NCI-H1092 treated with DMSO at 0.1 percent for 48 hours (cell line): ENCODE results near the gene FGD5.
A peak's percentile ranks its signal among the peaks of the same experiment; 100 is the strongest.

Experiments used
- DNase-seq: peaks from one replicate; lab custom pipeline; 2025; lab: John Stamatoyannopoulos, UW

Gene FGD5, protein sequence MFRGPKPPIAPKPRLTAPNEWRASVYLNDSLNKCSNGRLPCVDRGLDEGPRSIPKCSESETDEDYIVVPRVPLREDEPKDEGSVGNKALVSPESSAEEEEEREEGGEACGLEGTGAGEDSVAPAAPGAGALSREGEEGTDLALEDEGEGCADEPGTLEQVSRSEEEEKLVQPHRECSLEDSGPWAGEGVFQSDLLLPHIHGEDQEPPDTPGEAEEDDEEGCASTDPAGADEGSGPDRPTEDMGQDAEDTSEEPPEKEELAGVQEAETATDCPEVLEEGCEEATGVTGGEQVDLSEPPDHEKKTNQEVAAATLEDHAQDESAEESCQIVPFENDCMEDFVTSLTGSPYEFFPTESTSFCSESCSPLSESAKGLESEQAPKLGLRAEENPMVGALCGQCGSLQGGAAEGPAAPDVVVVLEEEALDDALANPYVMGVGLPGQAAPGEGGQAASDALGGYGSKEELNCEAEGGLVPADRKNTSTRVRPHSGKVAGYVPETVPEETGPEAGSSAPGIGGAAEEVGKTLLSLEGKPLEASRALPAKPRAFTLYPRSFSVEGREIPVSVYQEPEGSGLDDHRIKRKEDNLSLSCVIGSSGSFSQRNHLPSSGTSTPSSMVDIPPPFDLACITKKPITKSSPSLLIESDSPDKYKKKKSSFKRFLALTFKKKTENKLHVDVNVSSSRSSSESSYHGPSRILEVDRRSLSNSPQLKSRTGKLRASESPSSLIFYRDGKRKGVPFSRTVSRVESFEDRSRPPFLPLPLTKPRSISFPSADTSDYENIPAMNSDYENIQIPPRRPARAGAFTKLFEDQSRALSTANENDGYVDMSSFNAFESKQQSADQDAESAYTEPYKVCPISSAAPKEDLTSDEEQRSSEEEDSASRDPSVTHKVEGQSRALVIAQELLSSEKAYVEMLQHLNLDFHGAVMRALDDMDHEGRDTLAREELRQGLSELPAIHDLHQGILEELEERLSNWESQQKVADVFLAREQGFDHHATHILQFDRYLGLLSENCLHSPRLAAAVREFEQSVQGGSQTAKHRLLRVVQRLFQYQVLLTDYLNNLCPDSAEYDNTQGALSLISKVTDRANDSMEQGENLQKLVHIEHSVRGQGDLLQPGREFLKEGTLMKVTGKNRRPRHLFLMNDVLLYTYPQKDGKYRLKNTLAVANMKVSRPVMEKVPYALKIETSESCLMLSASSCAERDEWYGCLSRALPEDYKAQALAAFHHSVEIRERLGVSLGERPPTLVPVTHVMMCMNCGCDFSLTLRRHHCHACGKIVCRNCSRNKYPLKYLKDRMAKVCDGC (N-terminal part only)

DNA sequence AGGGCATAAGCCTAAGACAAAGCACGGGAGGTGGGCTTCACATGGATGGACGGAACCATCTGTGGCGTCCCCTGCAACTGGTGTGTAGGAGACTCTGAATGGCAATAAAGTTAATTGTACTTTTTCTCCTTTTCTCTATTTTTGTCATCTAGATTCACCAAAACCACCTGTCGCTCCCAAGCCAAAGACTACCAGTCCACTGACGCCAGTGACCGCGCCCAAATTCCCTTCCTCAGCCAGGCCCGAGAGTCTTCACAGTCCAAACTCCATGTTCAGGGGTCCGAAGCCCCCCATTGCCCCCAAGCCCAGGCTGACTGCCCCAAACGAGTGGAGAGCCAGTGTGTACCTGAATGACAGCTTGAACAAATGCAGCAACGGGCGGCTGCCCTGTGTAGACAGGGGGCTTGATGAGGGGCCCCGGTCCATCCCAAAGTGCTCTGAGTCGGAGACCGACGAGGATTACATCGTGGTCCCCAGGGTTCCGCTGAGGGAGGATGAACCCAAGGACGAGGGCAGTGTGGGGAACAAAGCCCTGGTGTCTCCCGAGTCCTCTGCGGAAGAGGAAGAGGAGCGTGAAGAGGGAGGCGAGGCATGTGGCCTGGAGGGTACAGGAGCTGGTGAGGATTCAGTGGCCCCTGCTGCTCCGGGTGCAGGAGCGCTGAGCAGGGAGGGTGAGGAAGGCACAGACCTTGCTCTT, at the start of gene FGD5:
Gene FGD5, plus strand, starts transcription at position 159 of the 697 bp plus-strand sequence. Its CDS starts 110 bp downstream, at position 269.
- DNase-seq: no peak

DNA sequence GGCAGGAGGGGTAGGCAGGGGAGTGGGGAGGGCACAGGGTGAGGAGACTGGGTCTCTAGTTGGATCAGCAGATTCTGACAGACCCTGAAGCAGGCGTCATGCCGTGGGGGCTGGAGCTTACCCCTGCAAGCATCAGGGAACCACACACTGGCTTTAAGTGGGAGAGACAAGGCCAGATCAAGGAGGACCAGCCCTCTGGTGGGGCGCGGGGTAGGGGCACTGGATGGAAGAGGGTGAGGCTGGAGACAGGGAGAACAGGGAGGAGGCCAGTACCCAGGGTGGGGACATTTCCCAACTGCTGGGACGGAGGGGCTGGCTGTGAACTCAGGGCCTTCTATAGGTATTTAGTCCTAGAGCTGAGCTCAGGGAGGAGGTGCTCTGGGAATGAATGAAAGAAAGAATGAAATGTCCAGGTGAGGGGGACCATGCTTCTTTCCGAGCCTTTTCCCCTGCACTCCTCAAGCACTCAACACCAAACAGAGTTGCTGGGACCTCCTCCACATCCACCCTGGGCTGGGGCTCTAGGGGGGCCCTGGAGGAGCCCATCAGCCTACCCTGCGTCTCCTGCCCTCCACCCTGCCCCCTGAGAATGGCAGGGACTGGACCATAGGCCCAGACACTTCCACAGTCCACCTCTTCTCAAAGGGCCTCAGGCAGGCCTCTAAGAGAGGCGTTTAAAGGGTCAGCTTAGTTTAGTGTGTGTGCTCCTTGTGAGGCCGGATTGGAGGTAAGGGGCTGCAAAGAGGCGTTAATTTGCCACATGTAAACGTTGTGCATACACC, 49.0 kb upstream of the FGD5 start:
- DNase-seq: no peak

DNA sequence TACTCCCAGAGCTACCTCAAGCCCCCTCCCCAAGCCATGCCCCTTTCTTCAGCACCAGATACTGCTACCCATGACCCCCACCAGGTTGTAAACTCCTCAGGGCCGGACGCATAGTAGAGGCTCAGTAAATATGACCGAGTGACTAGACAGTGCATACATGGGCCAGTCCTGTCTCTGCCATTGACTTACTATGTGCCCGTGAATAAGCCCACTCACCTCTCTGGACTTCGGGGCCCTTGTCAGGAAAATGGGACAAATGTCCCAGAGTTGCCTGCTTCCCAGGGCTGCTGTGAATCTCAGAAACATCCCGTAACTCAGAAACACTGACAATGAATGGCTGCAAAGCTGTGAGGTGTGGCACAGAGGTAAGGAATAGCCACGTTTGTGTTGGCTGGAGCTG, 48.2 kb upstream of the FGD5 start:
- no peak for DNase-seq

DNA sequence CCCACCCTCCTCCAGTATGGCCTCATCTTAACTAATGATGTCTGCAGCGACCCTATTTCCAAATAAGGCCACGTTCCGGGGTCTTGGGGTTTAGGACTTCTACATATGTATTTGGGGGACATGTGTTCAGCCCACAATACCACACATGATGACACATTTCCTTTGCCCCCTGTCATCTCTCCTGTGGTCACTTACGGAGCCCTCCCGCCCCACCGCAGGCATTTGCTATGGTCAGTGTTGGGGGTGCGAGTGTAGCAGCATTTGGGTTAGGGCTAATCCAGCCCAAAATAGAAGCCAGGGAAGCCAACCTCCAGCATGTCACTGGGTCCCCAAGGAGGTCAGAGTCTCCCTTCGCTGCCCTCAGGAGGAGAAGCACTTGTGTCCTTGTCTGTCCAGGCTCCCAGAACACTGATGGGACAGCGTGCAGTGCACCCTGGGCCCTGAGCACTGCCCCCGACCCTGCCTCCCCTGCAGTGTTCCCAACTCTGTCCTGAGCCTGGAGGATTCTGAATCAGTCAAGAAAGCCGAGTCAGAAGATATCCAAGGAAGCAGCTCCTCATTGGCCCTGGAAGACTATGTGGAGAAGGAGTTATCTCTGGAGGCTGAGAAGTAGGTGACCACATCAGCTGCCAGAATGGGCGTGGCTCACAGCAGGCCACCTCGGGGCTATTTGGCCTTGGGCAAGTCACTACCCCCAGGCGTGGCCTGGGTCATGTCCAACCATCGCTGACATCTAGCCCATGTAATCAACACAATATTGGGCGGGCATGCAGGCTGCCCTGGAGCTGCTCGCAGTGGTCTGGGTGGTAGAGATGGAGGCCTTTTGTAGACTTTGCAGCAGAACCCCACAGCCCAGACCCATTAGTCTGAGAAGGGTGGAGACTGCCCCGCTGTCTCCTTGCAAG, 46.9 kb upstream of the FGD5 start:
- DNase-seq: no peak

DNA sequence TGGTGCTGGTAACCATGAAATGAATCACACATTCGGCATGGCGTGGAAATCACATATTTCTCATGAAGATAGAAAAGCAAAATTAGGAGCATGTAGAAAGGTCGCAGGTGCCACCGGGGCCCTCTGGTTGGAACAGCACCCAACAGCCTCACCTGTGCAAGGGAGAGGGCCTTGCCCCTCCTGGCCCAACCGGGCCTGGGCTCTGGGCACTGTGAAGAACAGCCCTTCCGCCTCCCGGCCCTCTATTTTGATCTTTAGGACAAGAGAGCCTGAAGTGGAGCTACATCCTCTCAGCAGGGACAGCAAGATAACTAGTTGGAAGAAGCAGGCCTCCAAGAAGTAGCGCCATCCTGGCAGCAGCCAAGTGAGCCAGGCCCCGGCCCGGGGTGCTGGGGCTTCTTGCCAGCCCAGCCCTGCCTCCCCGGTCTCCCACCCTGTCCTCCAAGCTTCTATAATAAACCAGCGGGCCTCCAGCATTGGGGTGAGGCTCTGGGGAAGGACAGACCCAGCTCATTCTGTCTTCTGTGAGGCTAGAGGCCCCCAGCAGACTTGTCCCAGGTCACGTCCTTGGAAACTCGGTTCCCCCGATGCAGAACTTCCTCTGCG, 46.1 kb upstream of the FGD5 start:
- no peak for DNase-seq

DNA sequence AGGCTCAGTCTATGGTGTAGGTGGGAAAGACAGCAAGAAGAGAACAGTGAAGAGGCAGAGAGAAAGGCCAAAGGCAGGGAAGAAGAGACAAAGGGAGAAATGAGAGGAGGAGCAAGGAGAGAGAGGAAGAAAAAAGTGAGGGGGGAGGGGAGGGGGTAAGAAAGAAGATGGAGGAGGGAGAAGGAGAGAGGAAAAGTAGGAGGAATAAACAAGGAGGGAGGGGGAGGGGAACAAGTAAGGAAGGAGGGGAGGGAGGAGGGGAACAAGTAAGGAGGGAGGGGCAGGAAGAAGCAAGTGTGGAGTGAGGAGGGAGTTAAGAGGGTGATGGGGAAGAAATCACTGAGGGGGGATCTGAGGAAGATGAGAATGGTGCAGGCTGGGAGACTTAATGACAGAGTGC, 45.5 kb upstream of the FGD5 start:
- DNase-seq: no peak

DNA sequence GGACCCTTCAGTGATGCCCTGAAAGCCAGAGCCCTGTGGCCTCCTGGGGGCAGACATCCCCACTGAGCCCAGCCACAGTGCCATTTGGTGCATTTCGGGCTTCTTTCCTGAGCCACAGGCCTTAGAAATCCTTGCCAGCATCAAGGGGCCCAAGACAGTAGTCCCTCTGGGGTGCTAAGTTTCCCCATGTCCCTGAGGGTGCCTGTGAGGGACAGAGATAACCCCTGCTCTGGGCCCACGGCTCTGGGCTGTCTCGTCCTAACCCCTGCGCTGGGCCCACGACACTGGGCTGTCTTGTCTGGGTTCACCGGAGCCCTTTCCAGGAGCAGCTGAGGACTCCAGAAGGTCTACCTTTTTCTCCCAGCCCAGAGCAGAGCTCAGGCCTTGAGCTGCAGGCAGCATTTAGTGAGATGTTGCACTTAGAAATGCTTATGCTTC, 45.1 kb upstream of the FGD5 start:
- no peak for DNase-seq

DNA sequence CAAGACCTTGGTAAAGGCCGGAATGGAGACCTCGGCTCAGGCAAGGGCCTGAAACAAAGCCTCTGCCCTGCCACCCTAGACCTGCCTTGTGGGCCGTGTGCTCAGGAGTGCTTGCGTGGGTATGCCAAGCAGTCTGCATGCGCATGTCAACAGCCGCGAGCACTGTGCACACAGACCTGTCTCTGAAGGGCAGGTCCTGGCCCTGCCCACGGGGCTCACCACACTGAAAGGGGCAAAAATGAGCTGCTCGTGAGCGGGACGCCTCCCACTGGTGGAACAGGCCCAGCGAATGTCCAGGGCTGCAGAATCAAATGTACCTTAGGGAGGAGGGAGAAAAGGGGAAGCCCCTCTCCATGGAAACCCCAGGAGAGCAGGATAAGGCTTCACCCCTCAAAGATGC, 44.3 kb upstream of the FGD5 start:
- DNase-seq: no peak

DNA sequence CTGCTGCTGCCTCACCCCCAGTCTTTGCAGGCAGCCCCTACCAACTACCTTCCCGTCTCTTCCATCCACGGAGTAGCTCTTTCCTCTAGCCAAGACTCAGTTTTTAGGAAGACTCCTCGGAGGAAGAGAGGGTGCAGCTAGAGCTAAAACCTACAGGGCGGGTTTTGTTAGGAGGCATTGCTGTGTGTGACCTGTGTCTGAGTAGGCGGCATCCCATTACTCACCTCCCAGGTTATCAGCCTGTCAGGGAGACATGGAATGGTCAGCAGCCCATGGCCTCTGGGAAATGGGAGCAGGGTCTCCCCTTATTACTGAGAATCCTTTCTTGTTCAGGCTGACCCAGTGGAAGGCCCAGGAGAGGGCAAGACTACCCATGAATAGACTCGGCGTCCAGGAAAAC, 43.8 kb upstream of the FGD5 start:
- no peak for DNase-seq

DNA sequence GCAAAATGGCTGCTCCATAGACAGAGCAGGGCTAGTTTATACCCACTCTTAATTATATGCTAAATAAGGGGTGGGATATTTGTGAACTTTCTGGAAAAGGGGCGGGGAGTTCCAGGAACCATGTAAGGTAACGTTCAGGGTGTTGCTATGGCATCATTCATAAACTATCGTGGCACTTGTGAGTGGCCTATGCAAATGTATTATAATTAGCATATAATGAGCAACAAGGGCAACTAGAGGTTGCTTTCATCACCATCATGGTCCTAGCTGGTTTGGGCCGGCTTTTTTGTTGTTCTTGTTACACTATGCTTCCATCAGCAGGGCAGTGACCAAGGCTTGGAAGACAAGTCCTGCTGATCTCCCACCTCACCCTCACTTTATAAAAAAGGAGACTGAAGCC, 43.2 kb upstream of the FGD5 start:
- no peak for DNase-seq

DNA sequence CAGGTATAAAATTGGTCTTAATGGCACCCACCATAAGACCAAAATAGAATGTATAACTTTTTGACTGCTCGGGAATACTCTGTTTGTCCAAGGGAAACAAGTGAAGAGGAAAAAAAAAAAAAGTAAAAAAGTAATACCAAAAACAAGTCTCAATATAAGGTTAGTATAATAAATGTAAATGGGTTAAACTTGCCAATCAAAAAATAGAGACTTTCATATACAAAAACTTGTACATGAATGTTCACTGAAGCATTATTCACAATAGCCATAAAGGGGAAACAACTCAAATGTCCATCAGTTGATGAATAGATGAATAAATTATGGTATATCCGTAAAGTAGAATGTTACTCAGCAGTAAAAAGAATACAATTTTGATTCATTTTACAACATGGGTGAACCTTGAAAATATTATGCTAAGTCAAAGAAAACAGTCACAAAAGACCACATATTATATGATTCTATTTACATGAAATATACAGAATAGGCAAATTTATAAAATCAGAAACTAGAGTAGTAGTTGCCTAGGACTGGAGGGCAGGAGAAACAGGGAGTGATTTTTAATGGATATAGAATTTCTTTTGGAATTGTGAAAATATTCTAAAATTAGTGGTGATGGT, 39.6 kb upstream of the FGD5 start:
- no peak for DNase-seq

DNA sequence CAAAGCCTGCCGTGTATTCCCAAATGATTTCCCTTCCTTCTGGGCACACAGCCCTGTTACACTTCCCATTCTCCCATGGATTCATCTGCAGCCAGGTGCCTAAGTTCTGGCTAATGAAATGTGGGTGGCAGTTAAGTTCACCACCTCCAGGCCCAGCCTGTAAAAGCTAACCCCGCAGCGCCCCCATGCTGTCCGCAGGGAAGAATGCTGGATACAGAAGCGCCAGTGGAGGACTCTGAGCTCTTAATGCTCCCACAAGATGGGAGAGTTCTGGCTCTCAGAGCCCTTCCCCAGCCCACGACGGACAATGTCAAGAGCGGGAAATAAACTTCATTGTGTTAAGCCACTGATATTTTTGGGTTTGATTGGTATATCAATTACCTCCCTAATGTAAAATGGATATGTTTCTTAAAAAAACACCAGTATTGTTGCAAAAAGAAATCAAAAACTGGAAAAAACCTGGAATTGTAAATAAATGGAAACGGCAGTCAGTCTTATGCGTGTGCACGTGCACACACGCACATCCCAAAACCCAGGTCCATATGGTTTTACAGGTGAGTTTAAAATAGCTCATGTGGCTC, 37.7 kb upstream of the FGD5 start:
- peak; percentile 30 for DNase-seq

DNA sequence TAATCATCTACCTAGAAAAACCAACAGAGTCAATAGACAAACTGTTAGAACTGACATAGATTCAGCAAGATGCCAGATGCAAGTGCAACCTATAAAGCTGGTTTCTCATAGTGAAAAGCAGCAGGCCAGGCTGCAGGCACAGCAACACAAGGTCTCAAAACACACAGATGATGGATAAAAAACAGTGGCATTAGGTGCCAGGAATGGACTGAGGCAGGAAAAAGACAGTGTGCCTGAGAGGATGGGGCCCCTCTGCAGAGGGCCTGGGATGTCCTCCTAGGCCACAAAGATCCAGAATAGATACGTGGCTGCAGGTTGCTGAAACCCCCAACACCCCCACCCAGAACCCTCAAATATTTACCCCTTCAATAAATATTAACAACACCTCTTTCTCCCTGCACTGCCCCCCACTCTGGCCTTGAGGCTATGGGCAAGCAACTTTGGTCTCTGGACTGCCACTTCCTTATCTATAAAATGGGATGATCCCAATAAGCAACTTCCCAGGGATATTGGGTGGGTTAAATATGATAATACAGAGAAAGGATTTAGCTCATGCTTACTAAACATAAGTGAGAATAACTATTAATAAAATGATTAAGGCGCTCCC, 35.2 kb upstream of the FGD5 start:
- DNase-seq: no peak

DNA sequence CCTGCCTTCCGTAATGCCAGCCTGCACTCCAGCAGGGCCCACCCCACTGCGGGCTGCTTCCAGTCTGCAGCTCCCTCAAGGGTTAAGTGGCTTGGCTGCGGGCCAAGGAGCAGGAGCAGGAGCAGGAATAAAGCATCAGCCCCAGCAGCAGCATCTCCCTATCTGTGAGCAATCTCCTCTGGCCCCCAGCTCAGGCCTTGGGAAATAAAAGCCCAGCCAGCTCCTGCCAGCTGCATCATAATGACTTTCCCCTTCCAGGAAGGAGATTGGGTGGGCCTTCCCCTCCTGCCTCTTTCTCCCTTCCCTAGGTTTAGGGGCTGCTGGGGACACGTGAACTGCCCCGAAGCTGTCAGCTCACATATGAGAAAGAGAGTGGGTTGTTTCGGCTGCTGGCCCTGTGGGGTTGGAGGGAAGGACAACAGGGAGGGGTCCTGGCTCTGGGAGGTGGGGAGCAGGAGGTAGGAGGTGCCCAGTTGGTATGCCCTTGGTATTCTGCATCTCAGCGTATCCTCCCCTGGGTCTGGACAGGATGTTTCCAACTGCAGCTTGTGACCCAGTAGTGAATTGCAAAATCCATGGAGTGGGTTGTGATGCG, 34.6 kb upstream of the FGD5 start:
- peak; percentile 22 for DNase-seq

DNA sequence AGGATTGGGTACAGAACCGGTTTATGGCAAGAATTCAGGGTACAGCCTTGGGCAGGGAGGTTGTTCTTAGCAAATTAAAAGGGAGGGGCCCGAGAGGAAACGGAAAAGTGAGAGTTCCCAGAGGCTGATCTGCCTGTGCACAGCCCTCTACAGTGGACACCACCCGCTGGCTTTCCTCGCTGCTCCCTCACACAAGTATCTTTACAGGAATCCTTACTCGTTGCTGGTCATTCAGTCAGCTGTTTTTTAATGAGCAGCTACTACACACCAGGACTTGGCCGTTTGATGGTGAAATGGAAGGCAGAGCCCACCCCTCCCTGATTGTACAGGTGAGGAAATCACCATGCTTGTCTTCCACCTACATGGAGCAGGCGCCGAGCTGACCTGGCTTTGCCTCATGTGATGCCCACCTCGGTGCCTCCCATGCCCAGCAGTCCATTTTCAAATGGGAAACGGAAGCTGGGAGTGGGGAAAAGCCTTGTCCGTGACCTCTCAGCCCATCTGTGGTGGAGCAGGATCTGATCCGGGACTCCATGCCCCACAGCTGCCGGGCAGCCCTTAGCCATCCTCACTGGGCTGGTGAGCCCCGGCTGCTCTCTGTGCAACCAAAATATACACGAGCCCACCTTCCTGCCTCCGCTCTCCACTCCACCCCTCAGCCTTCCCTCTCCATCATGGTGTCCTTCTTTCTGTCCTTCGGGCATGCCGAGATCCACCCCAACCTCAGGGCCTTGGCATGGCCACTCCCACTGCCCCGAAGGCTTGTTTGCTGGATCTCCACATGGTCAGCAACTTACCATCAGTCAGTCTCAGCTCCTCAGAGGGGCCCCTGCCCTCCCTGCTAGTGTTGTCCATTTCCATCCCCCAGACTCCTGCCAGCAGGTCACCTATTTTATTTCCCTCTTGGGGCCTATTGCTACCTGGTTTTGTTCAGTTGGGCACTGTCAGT, 33.3 kb upstream of the FGD5 start:
- DNase-seq: no peak

DNA sequence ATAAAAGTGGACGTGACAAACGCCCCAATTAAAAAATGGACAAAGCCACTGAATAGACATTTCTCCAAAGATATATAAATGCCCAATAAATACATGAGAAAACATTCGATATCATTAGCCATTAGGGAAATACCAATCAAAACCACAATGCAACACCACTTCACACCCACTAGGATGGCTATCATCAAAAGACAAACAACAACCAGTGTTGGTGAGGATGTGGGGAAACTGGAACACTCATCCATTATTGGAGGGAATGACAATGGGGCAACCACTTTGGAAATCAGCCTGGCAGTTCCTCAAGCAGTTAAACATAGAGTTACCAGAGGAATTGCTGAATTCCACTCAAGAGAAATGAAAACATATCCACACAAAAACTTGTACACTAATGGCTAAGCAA, 32.4 kb upstream of the FGD5 start:
- DNase-seq: no peak

DNA sequence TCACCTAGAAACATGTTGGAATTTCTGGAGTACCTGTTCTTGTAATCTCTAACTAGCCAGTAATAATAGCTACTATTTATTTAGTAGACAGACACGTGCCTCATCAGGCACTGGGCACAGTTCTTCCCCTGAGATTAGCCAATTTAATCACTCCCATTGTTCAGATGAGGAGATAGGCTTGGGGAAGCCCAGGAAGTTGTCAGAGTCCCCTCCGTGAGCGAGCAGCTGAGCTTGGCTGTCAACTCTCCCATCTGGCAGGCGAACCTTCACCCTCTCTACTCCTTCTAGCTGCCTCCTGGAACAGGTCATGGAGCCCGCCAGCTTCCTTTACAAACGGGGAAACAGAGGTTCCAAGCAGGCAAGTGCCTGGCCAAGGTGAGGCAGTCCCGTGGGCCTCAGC, 31.1 kb upstream of the FGD5 start:
- DNase-seq: no peak
